Measurements from ENCODE around the gene CDAN1.
"Not testable (repeated sequence)": the region's sequence is repeated elsewhere in the genome, so short reads cannot be mapped to it uniquely, and the experiment has no call there.

Gene CDAN1

GRCh38 chr15:42736793-42737528 lies at the start of gene CDAN1:
Gene CDAN1, minus strand, starts transcription at chr15:42737128. Its CDS starts 26 bp downstream, at chr15:42737102.
- DNase-seq: peak; percentile 90 to 95

GRCh38 chr15:42785569-42785968 lies 48.6 kb upstream of the CDAN1 start:
- DNase-seq: no peak

GRCh38 chr15:42784705-42785104 lies 47.8 kb upstream of the CDAN1 start:
- DNase-seq: no peak

GRCh38 chr15:42782716-42783115 lies 45.8 kb upstream of the CDAN1 start:
- no peak for DNase-seq

GRCh38 chr15:42775416-42775815 lies 38.5 kb upstream of the CDAN1 start:
- no peak for DNase-seq

GRCh38 chr15:42772901-42773300 lies 36.0 kb upstream of the CDAN1 start:
- DNase-seq: no peak

GRCh38 chr15:42772144-42772543 lies 35.2 kb upstream of the CDAN1 start:
- DNase-seq: no peak

GRCh38 chr15:42766109-42766508 lies 29.2 kb upstream of the CDAN1 start:
- not testable (repeated sequence) for DNase-seq

- DNase-seq: not testable (repeated sequence)
Measured at GRCh38 chr15:42764154-42764731, 27.3 kb upstream of the CDAN1 start.

- DNase-seq: not testable (repeated sequence)
Measured at GRCh38 chr15:42761813-42762212, 24.9 kb upstream of the CDAN1 start.

- DNase-seq: no peak
Measured at GRCh38 chr15:42760759-42761158, 23.8 kb upstream of the CDAN1 start.

- DNase-seq: no peak
Measured at GRCh38 chr15:42759093-42759492, 22.2 kb upstream of the CDAN1 start.

- DNase-seq: no peak
Measured at GRCh38 chr15:42750306-42750705, 13.4 kb upstream of the CDAN1 start.

- DNase-seq: no peak
Measured at GRCh38 chr15:42749266-42749665, 12.3 kb upstream of the CDAN1 start.

GRCh38 chr15:42744195-42744594 lies 7.3 kb upstream of the CDAN1 start:
- DNase-seq: no peak

- DNase-seq: no peak
Measured at GRCh38 chr15:42742149-42742548, 5.2 kb upstream of the CDAN1 start.

- no peak for DNase-seq
Measured at GRCh38 chr15:42741710-42742109, 4.8 kb upstream of the CDAN1 start.

GRCh38 chr15:42737529-42738328 lies 801 bp upstream of the CDAN1 start:
- DNase-seq: no peak

GRCh38 chr15:42736178-42736792 lies 643 bp downstream of the CDAN1 start:
- peak in 1 of 2 experiments; percentile 13 for DNase-seq

- DNase-seq: no peak
Measured at GRCh38 chr15:42735382-42736165, 1.4 kb downstream of the CDAN1 start.

GRCh38 chr15:42734076-42734672 lies 2.8 kb downstream of the CDAN1 start:
- no peak for DNase-seq

- no peak for DNase-seq
Measured at GRCh38 chr15:42733027-42733426, 3.9 kb downstream of the CDAN1 start.

Data from stimulated activated CD4-positive, alpha-beta T cell treated with anti-CD3 and anti-CD28 coated beads, Interleukin-4, amount 100 ng/mL, for 4 hours (primary cell).